ENCODE data around the gene CBX4. TPM values are rescaled to one million over a fixed set of nuclear protein-coding genes. Genes with fewer than 3 reads are reported as not detected.
A peak's percentile ranks its signal among the peaks of the same experiment; 100 is the strongest.

CBX4 gene
- polyA plus RNA-seq, 1 of the 3 experiments (the other 2 are of a cell fraction), result 21.9 TPM

DNA sequence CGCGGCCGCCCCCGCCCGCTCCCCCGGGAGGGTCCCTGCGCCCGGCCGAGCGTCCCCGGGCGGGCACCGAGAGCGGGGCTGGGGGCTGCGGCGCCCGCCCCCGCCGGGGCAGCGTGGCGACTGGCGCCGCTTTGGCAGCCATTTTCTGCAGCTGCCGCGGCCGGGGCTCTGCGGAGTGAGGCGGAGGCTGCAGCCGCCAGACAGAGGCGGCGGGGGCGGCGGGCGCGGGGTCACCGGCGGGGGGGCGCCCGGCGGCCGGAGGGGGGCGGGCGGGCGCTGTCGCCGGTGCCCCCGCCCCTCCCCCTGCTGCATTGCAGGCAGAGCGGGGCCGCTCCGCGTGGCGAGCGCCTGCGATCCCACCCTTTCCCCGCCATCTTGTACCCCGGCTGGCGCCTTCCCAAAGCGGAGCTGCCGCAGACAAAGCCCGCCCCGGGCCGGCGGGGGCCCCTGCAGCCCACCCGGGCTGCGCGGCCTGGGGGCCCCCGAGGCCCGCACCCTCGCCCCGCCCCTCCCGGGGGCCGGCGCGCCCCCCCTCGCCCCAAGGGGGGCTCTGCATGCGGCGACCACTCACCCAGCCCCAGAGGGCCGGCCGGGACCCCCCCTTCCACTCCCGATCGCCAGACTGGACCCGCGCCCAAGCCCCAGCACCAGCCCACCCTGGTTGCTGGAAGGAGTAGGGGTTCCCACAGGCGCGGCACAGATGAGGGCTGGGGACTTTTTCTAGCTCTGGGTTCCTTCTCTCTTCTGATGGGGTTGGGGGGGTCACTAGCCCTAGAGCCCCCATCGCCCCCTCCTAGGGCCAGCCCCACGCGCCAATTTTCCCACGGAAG is 25.7 kb downstream of the CBX4 start (continued):
- TF ChIP-seq CTCF (IDR thresholded peaks at IDR 0.05), result no peak
- TF ChIP-seq GABPA (IDR thresholded peaks at IDR 0.05; ENCODE audit: low read depth), result no peak
- TF ChIP-seq NFIC (IDR thresholded peaks at IDR 0.05; ENCODE audit: borderline replicate concordance), result no peak
- TF ChIP-seq, protein P1, sequence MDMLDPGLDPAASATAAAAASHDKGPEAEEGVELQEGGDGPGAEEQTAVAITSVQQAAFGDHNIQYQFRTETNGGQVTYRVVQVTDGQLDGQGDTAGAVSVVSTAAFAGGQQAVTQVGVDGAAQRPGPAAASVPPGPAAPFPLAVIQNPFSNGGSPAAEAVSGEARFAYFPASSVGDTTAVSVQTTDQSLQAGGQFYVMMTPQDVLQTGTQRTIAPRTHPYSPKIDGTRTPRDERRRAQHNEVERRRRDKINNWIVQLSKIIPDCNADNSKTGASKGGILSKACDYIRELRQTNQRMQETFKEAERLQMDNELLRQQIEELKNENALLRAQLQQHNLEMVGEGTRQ (IDR thresholded peaks at IDR 0.05; ENCODE audit: borderline replicate concordance, low read depth, low read length), result no peak
- TF ChIP-seq RXRA (IDR thresholded peaks at IDR 0.05; ENCODE audit: borderline replicate concordance, low read depth), result no peak
- no peak for TF ChIP-seq MXI1 (IDR thresholded peaks at IDR 0.05; ENCODE audit: low read depth, low read length)

DNA sequence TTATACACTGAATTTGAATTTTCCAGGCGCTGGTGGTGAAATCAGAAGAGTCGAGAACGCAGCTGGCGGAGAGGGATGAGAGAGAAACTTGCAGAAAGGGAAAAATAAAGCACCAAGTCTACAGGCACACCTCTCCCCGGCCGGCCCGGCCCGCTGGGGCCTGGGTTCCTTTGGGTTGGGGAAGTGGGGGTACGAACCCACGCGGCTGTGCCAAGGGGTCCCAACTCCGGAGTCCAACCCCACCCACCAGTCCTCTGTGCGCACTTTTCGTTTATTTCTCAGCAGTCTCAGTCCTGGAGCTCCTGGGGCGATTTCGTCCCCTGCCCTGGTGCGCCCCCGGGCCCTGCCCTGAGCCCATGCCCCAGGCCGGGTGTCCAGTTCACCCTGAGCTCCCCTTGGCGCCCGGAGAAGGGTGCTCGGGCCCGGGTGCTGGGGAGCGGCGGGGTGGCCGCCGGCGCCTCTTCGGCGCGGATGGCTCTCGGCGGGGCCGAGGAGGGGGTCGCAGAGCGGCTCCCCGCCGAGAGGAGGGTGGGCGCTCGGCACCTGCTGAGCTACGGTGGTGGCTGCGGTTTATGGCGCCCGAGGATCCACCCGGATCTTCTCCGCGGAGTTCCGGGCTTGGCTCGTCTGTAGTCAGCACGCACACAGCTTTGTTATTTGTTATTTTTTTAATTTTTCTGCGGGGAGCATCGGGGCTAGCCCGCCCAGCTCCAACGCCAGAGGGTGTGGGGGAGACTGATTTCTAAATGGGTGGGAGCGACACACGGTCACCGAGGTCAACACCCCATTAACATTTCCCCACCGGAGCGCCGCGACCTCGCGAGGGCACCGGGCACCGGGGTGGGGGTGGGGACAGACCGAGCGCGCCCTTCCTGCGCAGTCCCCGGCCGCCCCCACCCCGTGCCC is 26.6 kb downstream of the CBX4 start:
- H3K4me3 ChIP-seq (ENCODE audit: low read depth in 2 of 2, low read length in 1 of 2), result peak overlapping the region in 1 of 2 experiments; percentile 47; a peak in 2 of 4 replicates

More for the DNA sequence above, 26.6 kb downstream of the CBX4 start:
- Histone ChIP-seq H4K20me1 (ENCODE audit: insufficient read depth) (no peaks in the 10 kb centered on the region), H3F3A (replicated peaks; ENCODE audit: insufficient read depth) (peaks cover 19% of the 10 kb centered on the region), H3K27ac (ENCODE audit: low read depth in 2 of 2, low read length in 1 of 2) (peak overlapping the region in 1 of 2 experiments; percentile 90; a peak in 2 of 4 replicates), H3K4me1 (ENCODE audit: control insufficient read depth in 1 of 2, insufficient read depth in 2 of 2, low read depth in 1 of 2, low read length in 1 of 2) (peaks cover 15 to 41% of the 10 kb centered on the region in 2 experiments), H3K27me3 (ENCODE audit: insufficient read depth) (peaks cover 23% of the 10 kb centered on the region), H3K9me2 (no peaks in the 10 kb centered on the region), H3K79me2 (ENCODE audit: insufficient read depth) (no peaks in the 10 kb centered on the region), H3K9ac (no peak overlapping the region), H3K9me3 (no peaks in the 10 kb centered on the region), H3K36me3 (replicated peaks in 1 of 2; ENCODE audit: control insufficient read depth in 1 of 2, insufficient read depth in 2 of 2, low read length in 1 of 2) (no peaks in the 10 kb centered on the region), H2AFZ (ENCODE audit: low read depth) (peak overlapping the region; percentile 72; the same call in 1 of the 2 replicates), H3K4me2 (peak overlapping the region; percentile 100; the same call in 1 of the 2 replicates)
- TF ChIP-seq FOSL2 (IDR thresholded peaks at IDR 0.05; ENCODE audit: borderline replicate concordance, low read depth) (no peak), TCF12 (IDR thresholded peaks at IDR 0.05) (no peak), NRF1 (IDR thresholded peaks at IDR 0.05; ENCODE audit: low read depth, low read length) (no peak), FOXM1 (IDR thresholded peaks at IDR 0.05; ENCODE audit: low read depth) (no peak), CHD2 (IDR thresholded peaks at IDR 0.05; ENCODE audit: low read length, partially characterized antibody) (no peak), RAD21 (IDR thresholded peaks at IDR 0.05; ENCODE audit: low read length) (no peak), YY1 (IDR thresholded peaks at IDR 0.05; ENCODE audit: low read depth) (no peak)
- TF ChIP-seq, protein P2, sequence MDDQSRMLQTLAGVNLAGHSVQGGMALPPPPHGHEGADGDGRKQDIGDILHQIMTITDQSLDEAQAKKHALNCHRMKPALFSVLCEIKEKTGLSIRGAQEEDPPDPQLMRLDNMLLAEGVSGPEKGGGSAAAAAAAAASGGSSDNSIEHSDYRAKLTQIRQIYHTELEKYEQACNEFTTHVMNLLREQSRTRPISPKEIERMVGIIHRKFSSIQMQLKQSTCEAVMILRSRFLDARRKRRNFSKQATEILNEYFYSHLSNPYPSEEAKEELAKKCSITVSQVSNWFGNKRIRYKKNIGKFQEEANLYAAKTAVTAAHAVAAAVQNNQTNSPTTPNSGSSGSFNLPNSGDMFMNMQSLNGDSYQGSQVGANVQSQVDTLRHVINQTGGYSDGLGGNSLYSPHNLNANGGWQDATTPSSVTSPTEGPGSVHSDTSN (IDR thresholded peaks at IDR 0.05), result no peak
- CTCF ChIA-PET, result interaction anchor here (0.8 to 14.7 kb wide), 19 partner anchors 7 to 220 kb away, joined by 3 to 274 read pairs (median 7); partner anchors contain the start of genes CBX2, CBX4 and CBX8
- WGBS (ENCODE audit: low lambda C conversion rate), result 78% methylated on average over 64 of the region's 72 CpGs
- POLR2A ChIA-PET, result interaction anchor here (0.9 to 6.3 kb wide), 8 partner anchors 16 to 77 kb away, joined by 3 to 93 read pairs (median 4); partner anchors contain the start of genes CBX4 and CBX8
- peak; percentile 48 for DNase-seq

Measured in SK-N-SH (cell line).